ENCODE data around the gene NHS. TPM values are rescaled to one million over a fixed set of nuclear protein-coding genes. Genes with fewer than 3 reads are reported as not detected.

Gene NHS
- total and polyA plus RNA-seq, 2 of the 4 experiments (the other 2 are of a cell fraction) = 0.36 to 0.90 TPM

- dilution Hi-C loops (cut with HindIII; ENCODE audit: low sequenced_read_pairs, unreplicated experiment) (no loop called here), in situ Hi-C loops (cut with MboI; ENCODE audit: low sequenced_read_pairs) (no loop called here), intact Hi-C loops (cut with micrococcal nuclease) (no loop called here)
- Histone ChIP-seq H3K4me1 (ENCODE audit: control insufficient read depth, insufficient read depth, low read length) (peaks cover 3% of the 10 kb centered on the region), H3K56ac (ENCODE audit: extremely low read depth, insufficient read depth, low read length) (no peak overlapping the region), H2BK15ac (ENCODE audit: low read depth, low read length) (no peak overlapping the region), H3K9me3 (ENCODE audit: control insufficient read depth, insufficient read depth, low read length) (no peaks in the 10 kb centered on the region), H3K9me1 (ENCODE audit: insufficient read depth, low read length) (no peaks in the 10 kb centered on the region), H3K23ac (ENCODE audit: low read depth, low read length) (no peak overlapping the region), H4K5ac (ENCODE audit: low read depth, low read length) (no peak overlapping the region), H4K20me1 (ENCODE audit: insufficient read depth, low read length) (no peaks in the 10 kb centered on the region), H2AK9ac (replicated peaks; ENCODE audit: low read depth, low read length, poor library complexity) (no peak overlapping the region), H3K27ac (ENCODE audit: insufficient read depth, low read length) (no peak overlapping the region), H3K18ac (ENCODE audit: low read depth, low read length) (no peak overlapping the region), H3K9ac (ENCODE audit: low read depth, low read length) (no peak overlapping the region), H4K8ac (ENCODE audit: low read depth in 2 of 2, low read length in 2 of 2) (no peak overlapping the region), H2AK5ac (ENCODE audit: low read depth, low read length) (no peak overlapping the region), H3K14ac (replicated peaks; ENCODE audit: low read depth, low read length) (no peak overlapping the region), H3K4me3 (ENCODE audit: insufficient read depth, low read depth, low read length) (no peak overlapping the region; the same call in 1 of the 2 replicates), H4K91ac (ENCODE audit: insufficient read depth, low read depth, low read length) (no peak overlapping the region), H3K4ac (ENCODE audit: low read depth, low read length) (no peak overlapping the region), H2BK5ac (ENCODE audit: low read depth, low read length, poor library complexity, severe bottlenecking) (no peak overlapping the region), H2BK120ac (ENCODE audit: low read depth, low read length) (no peak overlapping the region), H3K79me1 (ENCODE audit: low read depth in 1 of 2, low read length in 2 of 2) (no peaks in the 10 kb centered on the region), H3K27me3 (ENCODE audit: control insufficient read depth, insufficient read depth, low read length) (peaks cover 3% of the 10 kb centered on the region; the same call in 1 of the 2 replicates), H3K36me3 (ENCODE audit: control insufficient read depth, insufficient read depth, low read length) (no peaks in the 10 kb centered on the region), H2BK20ac (ENCODE audit: low read depth, low read length) (no peak overlapping the region), H3K4me2 (ENCODE audit: low read depth, low read length) (peak overlapping the region; percentile 75; the same call in 1 of the 2 replicates), H2AFZ (replicated peaks; ENCODE audit: low read length, poor library complexity) (peak overlapping the region; percentile 59)
- ChIA-PET POLR2A (ENCODE audit: unreplicated experiment) (no interaction called here), CTCF (no interaction called here)
- ATAC-seq (ENCODE audit: low read depth) (peak; percentile 60), DNase-seq (peak; percentile 4)
- BruUV-seq (replicated peaks) = no TSS peak
- WGBS, 2 experiments (ENCODE audit: extremely low coverage in 2 of 2, insufficient read length in 1 of 2) = 29% methylated on average over 28 of the region's 48 CpGs; no CpG with 5 or more reads in 1 of the 2 experiments
- TF ChIP-seq MXI1 (IDR thresholded peaks at IDR 0.05; ENCODE audit: borderline replicate concordance, low read depth, low read length) = no peak
- TF ChIP-seq CEBPB (IDR thresholded peaks at IDR 0.05; ENCODE audit: low read depth, low read length) = no peak
- TF ChIP-seq RFX5 (IDR thresholded peaks at IDR 0.05; ENCODE audit: low read depth, low read length) = no peak
- no peak for TF ChIP-seq BHLHE40 (IDR thresholded peaks at IDR 0.05; ENCODE audit: low read depth, low read length)
- TF ChIP-seq MAZ (IDR thresholded peaks at IDR 0.05; ENCODE audit: borderline replicate concordance, low read depth, low read length) = no peak
- TF ChIP-seq, protein P1, sequence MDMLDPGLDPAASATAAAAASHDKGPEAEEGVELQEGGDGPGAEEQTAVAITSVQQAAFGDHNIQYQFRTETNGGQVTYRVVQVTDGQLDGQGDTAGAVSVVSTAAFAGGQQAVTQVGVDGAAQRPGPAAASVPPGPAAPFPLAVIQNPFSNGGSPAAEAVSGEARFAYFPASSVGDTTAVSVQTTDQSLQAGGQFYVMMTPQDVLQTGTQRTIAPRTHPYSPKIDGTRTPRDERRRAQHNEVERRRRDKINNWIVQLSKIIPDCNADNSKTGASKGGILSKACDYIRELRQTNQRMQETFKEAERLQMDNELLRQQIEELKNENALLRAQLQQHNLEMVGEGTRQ (IDR thresholded peaks at IDR 0.05; ENCODE audit: low read depth, low read length) = no peak
- no peak for TF ChIP-seq SMC3 (IDR thresholded peaks at IDR 0.05; ENCODE audit: low read depth, low read length)
- TF ChIP-seq MAFK (IDR thresholded peaks at IDR 0.05; ENCODE audit: low read depth, low read length) = no peak
- TF ChIP-seq, protein P2, sequence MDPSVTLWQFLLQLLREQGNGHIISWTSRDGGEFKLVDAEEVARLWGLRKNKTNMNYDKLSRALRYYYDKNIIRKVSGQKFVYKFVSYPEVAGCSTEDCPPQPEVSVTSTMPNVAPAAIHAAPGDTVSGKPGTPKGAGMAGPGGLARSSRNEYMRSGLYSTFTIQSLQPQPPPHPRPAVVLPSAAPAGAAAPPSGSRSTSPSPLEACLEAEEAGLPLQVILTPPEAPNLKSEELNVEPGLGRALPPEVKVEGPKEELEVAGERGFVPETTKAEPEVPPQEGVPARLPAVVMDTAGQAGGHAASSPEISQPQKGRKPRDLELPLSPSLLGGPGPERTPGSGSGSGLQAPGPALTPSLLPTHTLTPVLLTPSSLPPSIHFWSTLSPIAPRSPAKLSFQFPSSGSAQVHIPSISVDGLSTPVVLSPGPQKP (IDR thresholded peaks at IDR 0.05; ENCODE audit: borderline replicate concordance, low read depth, low read length) = no peak
- TF ChIP-seq RAD21 (IDR thresholded peaks at IDR 0.05; ENCODE audit: low read length) = no peak
- TF ChIP-seq CHD1 (IDR thresholded peaks at IDR 0.05; ENCODE audit: low read depth, low read length) = no peak
- TF ChIP-seq NFE2L2 (IDR thresholded peaks at IDR 0.05; ENCODE audit: low read depth, low read length) = no peak
- TF ChIP-seq POLR2A (IDR thresholded peaks at IDR 0.05; ENCODE audit: low read depth, low read length) = no peak
- TF ChIP-seq RCOR1 (IDR thresholded peaks at IDR 0.05; ENCODE audit: insufficient replicate concordance, low read length) = no peak
- TF ChIP-seq FOS (IDR thresholded peaks at IDR 0.05; ENCODE audit: low read depth, low read length) = no peak
Measured at GRCh38 chrX:17655211-17656034, 280.4 kb downstream of the NHS start.
